Suprapubic skin (tissue), 3 donors: ENCODE measurements around the gene DBT.

ENCODE experiments used
- CTCF ChIP-seq, 2 donors: fragments of 200-600 bp in 1 of 2; fragments of 450-650 bp in 1 of 2; sonication (generic) in 1 of 2; IDR thresholded peaks; one replicate each; pipeline ENCODE4 v1.5.1; 2016 to 2019; ENCODE audit warnings: antibody characterized with exemption in 2 of 2, mild to moderate bottlenecking in 1 of 2, moderate library complexity in 1 of 2
- POLR2A ChIP-seq, 2 donors: fragments of 450-650 bp; IDR thresholded peaks; one replicate each; pipeline ENCODE4 v1.6.1; 2017; ENCODE audit warnings: antibody characterized with exemption in 2 of 2, mild to moderate bottlenecking in 2 of 2, moderate library complexity in 2 of 2

GRCh38 chr1:100298512-100298911 is 48.9 kb upstream of the DBT start:
- TF ChIP-seq CTCF (IDR thresholded peaks at IDR 0.05) (no peak), POLR2A (IDR thresholded peaks at IDR 0.05) (no peak)
